Adrenal gland (tissue), 19 donors: ENCODE results near the gene ZNF674. TPM values are rescaled to one million over a fixed set of nuclear protein-coding genes. Genes with fewer than 3 reads are reported as not detected.

Experiments used
- DNase-seq, 7 donors: peaks; one replicate each; pipeline ENCODE4 v3.0.0-alpha.2; 2019 to 2020
- H3K27ac ChIP-seq, 5 donors: fragments of 200-600 bp; sonication (generic) in 4 of 5; 1 replicate in 3 of 5; 2 replicates in 2 of 5; pipeline versions ENCODE4 v1.5.1 to v1.8.0; 2016 to 2020; ENCODE audit warnings: mild to moderate bottlenecking in 1 of 5
- H3K27me3 ChIP-seq: fragments of 200-600 bp; 2 replicates; pipeline ENCODE4 v1.8.0; 2021
- H3K36me3 ChIP-seq, 2 donors: fragments of 200-600 bp; replicated peaks in 1 of 2; 1 replicate in 1 of 2; 2 replicates in 1 of 2; pipeline versions ENCODE4 v1.5.1 to v1.8.0; 2018 to 2022
- H3K4me1 ChIP-seq, 2 donors: fragments of 200-600 bp; replicated peaks in 1 of 2; 1 replicate in 1 of 2; 2 replicates in 1 of 2; pipeline versions ENCODE4 v1.5.1 to v1.8.0; 2018 to 2021
- H3K4me3 ChIP-seq, 4 donors: fragments of 200-600 bp; sonication (generic) in 3 of 4; one replicate each; pipeline ENCODE4 v1.5.1; 2016 to 2018
- H3K9me3 ChIP-seq, 3 donors: fragments of 200-600 bp; sonication (generic) in 1 of 3; replicated peaks in 1 of 3; 1 replicate in 2 of 3; 2 replicates in 1 of 3; pipeline versions ENCODE4 v1.5.1 to v1.8.0; 2016 to 2021
- POLR2A ChIP-seq, 2 donors: fragments of 450-650 bp; IDR thresholded peaks; one replicate each; pipeline ENCODE4 v1.6.1; 2017; ENCODE audit warnings: antibody characterized with exemption in 2 of 2, mild to moderate bottlenecking in 2 of 2, moderate library complexity in 1 of 2
- WGBS, 4 donors: extraction: QIAGEN DNeasy Blood & Tissue Kit in 2 of 4; methylation state at CpG; one replicate each; pipeline versions ENCODE4 v1.1.5 to v1.1.7; 2013 to 2017; 5-methylcytosine and 5-hydroxymethylcytosine counted together
- intact Hi-C, 2 donors: fragments of 100-400 bp; cut with DNase I; formaldehyde crosslinking; loops; one replicate each; pipeline versions ENCODE4 v1.14.1 to v1.15.0; 2022 to 2023
- long read RNA-seq, 10 donors: library from polyadenylated mRNA in 3 of 10; unstranded in 2 of 10; stranded (forward) in 1 of 10; transcript quantifications; one replicate each; pipeline ENCODE4 v2.0.0 and lab custom pipeline, GENCODE V29; 2021 to 2026
- polyA plus RNA-seq, 3 donors: library from polyadenylated mRNA; stranded (reverse); fragments of 200-250 nt in 2 of 3; fragments of 350-450 nt in 1 of 3; fragmentation: Illumina TruSeq in 1 of 3; extraction: RNeasy Lipid Tissue Mini Kit (QIAGEN cat#74804) in 1 of 3; gene quantifications; one replicate each; pipeline ENCODE4 v1.2.3, GENCODE V29; 2013 to 2014
- total RNA-seq, 9 donors: library from RNA; depleted of rRNA in 4 of 9; stranded (reverse); fragments of >200 nt in 4 of 9; fragments of 120-200 nt in 1 of 9; fragmentation: NEBNext Ultra II Directional in 1 of 9; extraction: Animal tissue kit (Norgen Biotek cat#: 25700) in 1 of 9; gene quantifications; one replicate each; pipeline versions ENCODE4 v1.1.0 to v1.2.4, GENCODE V29; 2013 to 2023
- TF ChIP-seq, protein P1 (sequence below), 6 experiments: fragments of 450-650 bp in 4 of 6; fragments of 200-600 bp in 2 of 6; sonication (generic) in 1 of 6; IDR thresholded peaks; 1 replicate in 5 of 6; 2 replicates in 1 of 6; pipeline versions ENCODE4 v1.5.1 to v1.8.0; 2016 to 2021; ENCODE audit warnings: antibody characterized with exemption in 6 of 6, mild to moderate bottlenecking in 2 of 6, moderate library complexity in 1 of 6
- donor health status: healthy with polysubstance abuse.
- donor health status: Bipolar disorder and iron deficiency.
- donor health status: DM: yes; HTN: yes; CAD: no.
- donor health status: DM: no; HTN: no; CAD: no.
- donor health status: DM: no; HTN: no; CAD: no.
- donor health status: DM: yes; HTN: yes; CAD: no.

The ZNF674 gene
- total RNA-seq (10 to 100 TPM in 1 of 9 donors, 1 to 10 TPM in 8; 2.1 to 16.3 (median 4.8) TPM), polyA plus RNA-seq (1 to 10 TPM in 2 of 3 donors, under 1 TPM in 1; 0.71 to 3.6 (median 1.9) TPM)
- long read RNA-seq, donor 1, partial matches to known transcripts, result 0 of 1 reads
- long read RNA-seq, donor 1, other reads (novel, unspliced or antisense), result 0 of 1 reads
- long read RNA-seq, donor 2, result 0 reads
- long read RNA-seq, donor 3, result 0 reads
- long read RNA-seq, donor 4, result 0 reads
- long read RNA-seq, donor 5, partial matches to known transcripts, result 0 of 1 reads
- long read RNA-seq, donor 5, other reads (novel, unspliced or antisense), result 0 of 1 reads
- long read RNA-seq, donor 6, partial matches to known transcripts, result 0 of 1 reads
- long read RNA-seq, donor 6, other reads (novel, unspliced or antisense), result 1 of 1 reads
- long read RNA-seq, donor 7, partial matches to known transcripts, result 0 of 1 reads
- long read RNA-seq, donor 7, other reads (novel, unspliced or antisense), result 0 of 1 reads
- long read RNA-seq, donor 8, partial matches to known transcripts, result 6 of 7 reads
- long read RNA-seq, donor 8, other reads (novel, unspliced or antisense), result 0 of 7 reads
- long read RNA-seq, donor 9, result 0 reads
- long read RNA-seq, donor 10, result 0 reads

DNA sequence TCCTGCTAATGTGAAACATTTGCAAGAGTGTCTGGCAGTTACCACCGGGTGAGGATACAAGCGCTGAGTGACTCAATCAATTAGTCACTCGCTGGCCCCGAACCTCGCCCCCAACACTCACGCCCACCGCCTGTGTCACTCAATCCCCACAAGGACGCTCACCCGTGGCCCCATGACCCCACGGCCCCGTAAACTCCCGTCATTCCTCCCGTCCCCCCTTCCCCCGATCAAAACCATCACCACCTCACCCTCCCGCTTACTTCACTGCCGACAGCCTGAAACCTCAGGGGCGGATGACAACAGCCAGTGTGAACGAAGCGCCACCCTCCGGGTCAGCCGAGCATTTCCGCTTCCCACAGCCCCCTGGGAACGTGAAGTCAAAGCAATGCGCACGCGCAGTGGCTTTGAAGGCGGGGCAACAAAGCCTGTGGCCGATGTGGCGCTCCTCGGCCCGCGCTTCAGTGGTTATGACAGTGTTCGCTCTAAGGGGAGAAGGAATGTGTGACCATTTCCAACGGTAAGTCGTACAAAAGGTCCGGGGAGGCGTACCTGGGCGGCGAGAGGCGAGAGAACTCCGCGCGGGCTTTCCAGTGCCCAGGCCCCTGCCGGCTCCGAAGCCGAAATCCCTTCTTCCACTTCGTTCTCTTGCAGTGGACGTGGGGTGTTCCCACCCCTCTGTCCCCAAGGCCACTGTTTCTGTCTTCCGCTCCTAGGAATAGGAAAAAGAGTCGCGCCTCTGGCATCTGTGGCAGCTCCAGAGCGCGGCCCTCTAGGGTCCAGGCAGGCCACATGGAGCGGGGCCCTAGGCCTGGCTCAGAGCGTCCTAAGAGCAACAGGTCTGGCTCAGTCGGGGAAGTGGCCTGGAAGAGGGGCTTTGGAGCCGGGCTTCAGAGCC, at the start of gene ZNF674:
TSS of gene ZNF674 (minus strand) at position 311 of the 895 bp plus-strand sequence. CDS start 3,334 bp downstream, outside the sequence.
- Histone ChIP-seq H3K4me3 (peak within 1 kb of the TSS; percentile 17 to 60 (median 56)), H3K36me3 (no peaks in the 10 kb centered on the region), H3K9me3 (no peaks in the 10 kb centered on the region), H3K27me3 (peaks cover 6% of the 10 kb centered on the region), H3K27ac (peak within 1 kb of the TSS; percentile 46 to 88 (median 74)), H3K4me1 (peaks cover 0 to 13% of the 10 kb centered on the region in 2 donors)
- intact Hi-C loops, result no loop called here
- TF ChIP-seq, protein P1, sequence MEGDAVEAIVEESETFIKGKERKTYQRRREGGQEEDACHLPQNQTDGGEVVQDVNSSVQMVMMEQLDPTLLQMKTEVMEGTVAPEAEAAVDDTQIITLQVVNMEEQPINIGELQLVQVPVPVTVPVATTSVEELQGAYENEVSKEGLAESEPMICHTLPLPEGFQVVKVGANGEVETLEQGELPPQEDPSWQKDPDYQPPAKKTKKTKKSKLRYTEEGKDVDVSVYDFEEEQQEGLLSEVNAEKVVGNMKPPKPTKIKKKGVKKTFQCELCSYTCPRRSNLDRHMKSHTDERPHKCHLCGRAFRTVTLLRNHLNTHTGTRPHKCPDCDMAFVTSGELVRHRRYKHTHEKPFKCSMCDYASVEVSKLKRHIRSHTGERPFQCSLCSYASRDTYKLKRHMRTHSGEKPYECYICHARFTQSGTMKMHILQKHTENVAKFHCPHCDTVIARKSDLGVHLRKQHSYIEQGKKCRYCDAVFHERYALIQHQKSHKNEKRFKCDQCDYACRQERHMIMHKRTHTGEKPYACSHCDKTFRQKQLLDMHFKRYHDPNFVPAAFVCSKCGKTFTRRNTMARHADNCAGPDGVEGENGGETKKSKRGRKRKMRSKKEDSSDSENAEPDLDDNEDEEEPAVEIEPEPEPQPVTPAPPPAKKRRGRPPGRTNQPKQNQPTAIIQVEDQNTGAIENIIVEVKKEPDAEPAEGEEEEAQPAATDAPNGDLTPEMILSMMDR (IDR thresholded peaks at IDR 0.05), result peak in 5 of 6 experiments; percentile 15 to 60 (median 51)
- peak in 1 of 2 donors; percentile 73 for TF ChIP-seq POLR2A (IDR thresholded peaks at IDR 0.05)
- peak; percentile 88 to 95 (median 91) for DNase-seq
- whole genome bisulfite sequencing, 4 donors, result 0 to 51% (median 17%) methylated on average over 4 to 57 of the region's 57 CpGs

DNA sequence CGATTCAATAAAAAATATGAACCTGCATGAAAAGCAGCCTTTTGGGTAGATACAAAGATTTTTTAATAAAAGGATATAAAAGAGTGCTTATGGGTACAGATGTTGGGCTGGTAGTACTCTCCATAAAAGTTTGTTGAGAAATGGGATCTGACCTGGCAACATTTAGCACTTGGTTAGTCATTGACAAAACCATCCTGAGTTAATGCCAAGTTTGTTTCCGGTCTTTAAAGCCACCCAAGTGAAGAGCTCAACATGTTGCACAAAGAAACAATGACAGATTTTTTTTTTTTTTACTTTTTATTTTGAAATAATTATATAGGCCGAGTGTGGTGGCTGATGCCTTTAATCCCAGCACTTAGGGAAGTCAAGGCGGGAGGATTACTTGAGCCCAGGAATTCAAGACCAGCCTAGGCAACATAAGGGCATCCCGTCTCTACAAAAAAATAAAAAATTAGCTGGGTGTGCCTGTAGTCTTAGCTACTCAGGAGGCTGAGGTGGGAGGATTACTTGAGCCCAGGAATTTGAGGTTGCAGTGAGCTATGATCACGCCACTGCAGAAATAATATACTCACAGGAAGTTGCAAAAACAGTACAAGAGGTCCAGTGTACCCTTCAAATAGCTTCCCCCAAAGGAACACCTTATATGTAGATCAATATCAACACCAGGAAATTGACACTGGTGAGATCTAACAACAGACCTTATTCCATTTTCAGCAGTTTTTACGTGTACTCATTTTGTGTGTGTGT, 44.9 kb upstream of the ZNF674 start:
- H3K4me1 ChIP-seq, result no peaks in the 10 kb centered on the region
- 72 to 80% (median 77%) methylated on average over 7 of the region's 7 CpGs for WGBS, 4 donors
- no peak for DNase-seq
- no peaks in the 10 kb centered on the region for H3K36me3 ChIP-seq
- no peak overlapping the region for H3K27ac ChIP-seq
- H3K27me3 ChIP-seq, result peaks cover 3% of the 10 kb centered on the region
- H3K4me3 ChIP-seq, result no peak overlapping the region
- intact Hi-C loops, result no loop called here
- TF ChIP-seq, protein P1 (IDR thresholded peaks at IDR 0.05), result no peak
- TF ChIP-seq POLR2A (IDR thresholded peaks at IDR 0.05), result no peak
- no peaks in the 10 kb centered on the region for H3K9me3 ChIP-seq

DNA sequence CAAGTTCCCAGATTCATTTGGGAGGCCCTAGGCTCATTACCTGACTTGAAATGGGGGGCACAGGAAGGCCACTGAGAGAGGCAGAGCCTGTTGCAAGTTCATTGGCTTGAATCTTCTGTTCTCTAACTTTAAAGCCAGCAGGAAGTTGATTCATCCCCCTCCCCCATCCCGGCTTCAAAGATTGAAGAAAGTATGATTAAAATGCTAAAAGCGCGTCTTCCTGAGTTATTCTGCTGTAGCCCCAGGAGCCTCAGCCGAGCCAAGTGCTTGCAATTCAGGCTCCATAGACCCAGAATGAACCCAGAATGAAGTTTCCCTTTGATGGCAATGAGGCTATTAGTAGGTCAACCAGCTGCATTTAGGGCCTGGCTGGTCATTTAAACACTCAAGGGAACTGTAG, 43.0 kb upstream of the ZNF674 start:
- 44 to 61% (median 53%) methylated on average over 4 of the region's 4 CpGs for WGBS, 4 donors
- intact Hi-C loops, result no loop called here
- Histone ChIP-seq H3K27me3 (no peaks in the 10 kb centered on the region), H3K27ac (peak overlapping the region in 2 of 5 donors; percentile 49 to 64), H3K9me3 (no peaks in the 10 kb centered on the region), H3K36me3 (no peaks in the 10 kb centered on the region), H3K4me1 (peaks cover 0 to 4% of the 10 kb centered on the region in 2 donors), H3K4me3 (no peak overlapping the region)
- TF ChIP-seq POLR2A (IDR thresholded peaks at IDR 0.05), result no peak
- TF ChIP-seq, protein P1 (IDR thresholded peaks at IDR 0.05), result no peak
- DNase-seq, result peak; percentile 18 to 66 (median 31)
